GM12878 (cell line): ENCODE data around the gene EPM2AIP1. TPM values are rescaled to one million over a fixed set of nuclear protein-coding genes. Genes with fewer than 3 reads are reported as not detected.

Experiments used
- ATAC-seq: fragments of 200-7000 bp; cut with Tn5 transposase; 3 replicates; pipeline ENCODE4 v1.9.1; 2020; ENCODE audit warnings: mild to moderate bottlenecking, moderate library complexity
- BruUV-seq: library from RNA; stranded (reverse); fragments of 400-500 nt; replicated peaks from 2 replicates; lab custom pipeline; 2021; lab: Mats Ljungman, UMichigan
- CTCF ChIA-PET: fragments of 300-600 bp; sonication (Branson Sonifier 250); formaldehyde crosslinking; extraction: SDS; loops from one replicate; lab custom pipeline; 2021; ENCODE audit warnings: inconsistent platforms; lab: Yijun Ruan, JAX
- POLR2A ChIA-PET: fragments of 350-600 bp; formaldehyde crosslinking; extraction: SDS; loops from one replicate; lab custom pipeline; 2021; ENCODE audit warnings: inconsistent platforms; lab: Charles Lee
- RAD21 ChIA-PET: fragments of 300-600 bp; sonication (Branson Sonifier 250); formaldehyde crosslinking; loops from one replicate; lab custom pipeline; 2023; ENCODE audit warnings: antibody characterized with exemption; ENCODE audit not compliant: unreplicated experiment; lab: Charles Lee
- SMC1A ChIA-PET: fragments of 300-600 bp; sonication (Branson Sonifier 250); formaldehyde crosslinking; loops from one replicate; lab custom pipeline; 2023; ENCODE audit not compliant: unreplicated experiment, uncharacterized antibody; lab: Charles Lee
- DNase-seq: peaks from one replicate; pipeline ENCODE4 v3.0.0-alpha.2; 2011; ENCODE audit warnings: low read depth, low spot score
- FAIRE-seq: peaks from 3 replicates; lab custom pipeline; 2011; peaks lifted over from hg19 to GRCh38; lab: Jason Lieb, UNC
- H2AFZ ChIP-seq: 2 replicates; pipeline ENCODE4 v1.6.0; 2011; ENCODE audit warnings: low read depth, low read length, control low read depth; ENCODE audit not compliant: control insufficient read depth
- H3K27ac ChIP-seq: 2 replicates; pipeline ENCODE4 v1.5.1; 2011; ENCODE audit warnings: control low read depth; ENCODE audit not compliant: control insufficient read depth, insufficient read depth
- H3K27me3 ChIP-seq, 2 experiments: replicated peaks in 1 of 2; 2 replicates each; pipeline versions ENCODE4 v1.6.0 to v1.6.1; 2011; ENCODE audit warnings: low read length in 1 of 2; ENCODE audit not compliant: control insufficient read depth in 2 of 2, insufficient read depth in 2 of 2
- H3K36me3 ChIP-seq, 2 experiments: 2 replicates each; pipeline ENCODE4 v1.5.1; 2011; ENCODE audit warnings: low read length in 1 of 2; ENCODE audit not compliant: control insufficient read depth in 2 of 2, insufficient read depth in 2 of 2
- H3K4me1 ChIP-seq: 2 replicates; pipeline ENCODE4 v1.6.1; 2011; ENCODE audit warnings: mild to moderate bottlenecking, low read length, moderate library complexity, mixed read lengths; ENCODE audit not compliant: control insufficient read depth, insufficient read depth
- H3K4me2 ChIP-seq: 2 replicates; pipeline ENCODE4 v1.6.0; 2011; ENCODE audit warnings: control low read depth; ENCODE audit not compliant: control insufficient read depth, insufficient read depth
- H3K4me3 ChIP-seq: fragments of 200-600 bp; sonication (generic); 2 replicates; pipeline ENCODE4 v1.5.1; 2016
- H3K79me2 ChIP-seq: 2 replicates; pipeline ENCODE4 v1.6.0; 2011; ENCODE audit warnings: low read length; ENCODE audit not compliant: control insufficient read depth, insufficient read depth
- H3K9ac ChIP-seq: 2 replicates; pipeline ENCODE4 v1.8.0; 2011; ENCODE audit warnings: low read length, control low read depth, mixed read lengths; ENCODE audit not compliant: control insufficient read depth, insufficient read depth
- H3K9me3 ChIP-seq: replicated peaks from 3 replicates; pipeline ENCODE4 v1.5.1; 2011; ENCODE audit warnings: mild to moderate bottlenecking, low read length; ENCODE audit not compliant: control insufficient read depth, insufficient read depth
- H4K20me1 ChIP-seq: 2 replicates; pipeline ENCODE4 v1.6.0; 2011; ENCODE audit not compliant: control insufficient read depth, insufficient read depth
- CBX3 ChIP-seq: fragments of 200-600 bp; sonication (generic); IDR thresholded peaks from 2 replicates; pipeline ENCODE4 v1.6.1; 2016; ENCODE audit warnings: low read depth, borderline replicate concordance
- CEBPB ChIP-seq, 2 experiments: fragments of 150-350 bp in 1 of 2; IDR thresholded peaks; 2 replicates each; pipeline ENCODE4 v1.6.1; 2012 to 2014; ENCODE audit warnings: low read depth in 2 of 2, low read length in 2 of 2, borderline replicate concordance in 1 of 2, inconsistent platforms in 1 of 2
- CHD1 ChIP-seq: IDR thresholded peaks from 2 replicates; pipeline ENCODE4 v1.6.1; 2012; ENCODE audit warnings: low read depth, low read length, improper control_type of control experiment
- KDM1A ChIP-seq: fragments of 200-600 bp; sonication (generic); IDR thresholded peaks from 2 replicates; pipeline ENCODE4 v1.6.1; 2016; ENCODE audit warnings: borderline replicate concordance
- MEF2A ChIP-seq: IDR thresholded peaks from 2 replicates; pipeline ENCODE4 v1.6.1; 2011; ENCODE audit warnings: low read depth, mild to moderate bottlenecking, low read length, moderate library complexity; ENCODE audit not compliant: insufficient read depth
- MXI1 ChIP-seq: fragments of 150-350 bp; IDR thresholded peaks from 2 replicates; pipeline ENCODE4 v1.6.1; 2011; ENCODE audit warnings: low read depth, mild to moderate bottlenecking, inconsistent platforms, low read length, improper control_type of control experiment
- SUZ12 ChIP-seq: fragments of 200-600 bp; sonication (generic); IDR thresholded peaks from one replicate; pipeline ENCODE4 v1.6.1; 2018; ENCODE audit warnings: antibody characterized with exemption, mild to moderate bottlenecking; ENCODE audit not compliant: unreplicated experiment
- WGBS: methylation state at CpG from one replicate; pipeline ENCODE4 v1.1.6; 2016; ENCODE audit warnings: low lambda C conversion rate; ENCODE audit not compliant: insufficient replicate concordance, insufficient coverage; ENCODE audit errors: missing lambda C conversion rate; 5-methylcytosine and 5-hydroxymethylcytosine counted together
- in situ Hi-C: fragments of 300-500 bp; cut with MboI; formaldehyde crosslinking; loops from 9 replicates; pipeline ENCODE4 v1.14.3; 2018; ENCODE audit warnings: mixed read lengths
- intact Hi-C: fragments of 100-400 bp; cut with micrococcal nuclease; formaldehyde crosslinking; loops from one replicate; pipeline ENCODE4 v1.14.2; 2022; ENCODE audit not compliant: unreplicated experiment
- polyA plus RNA-seq, 11 experiments: library from polyadenylated mRNA; depleted of rRNA in 4 of 11; unstranded in 6 of 11; stranded (reverse) in 5 of 11; fragments of >200 nt; fragmentation: Nextera tagmentation in 4 of 11; fragmentation: Illumina TruSeq in 1 of 11; extraction: Ambion mirVana in 4 of 11; extraction: Trizol in 1 of 11; gene quantifications; 1 replicate in 1 of 11; 2 replicates in 10 of 11; pipeline versions ENCODE4 v1.2.1 to v1.2.3, GENCODE V29; 2011 to 2016; ENCODE audit warnings: inconsistent platforms in 2 of 11, missing spikeins in 2 of 11, low read depth in 1 of 11
- total RNA-seq, 4 experiments: library from RNA; depleted of rRNA in 3 of 4; stranded (reverse); fragments of >200 nt in 3 of 4; fragmentation: Illumina TruSeq in 1 of 4; extraction: Trizol in 1 of 4; gene quantifications; 2 replicates each; pipeline versions ENCODE4 v1.2.1 to v1.2.3, GENCODE V29; 2013 to 2021
- TF ChIP-seq, protein P1 (sequence below): fragments of 450-650 bp; IDR thresholded peaks from 2 replicates; pipeline ENCODE4 v1.6.1; 2017; ENCODE audit warnings: low read depth, mild to moderate bottlenecking, moderate library complexity
- TF ChIP-seq, protein P2 (sequence below): IDR thresholded peaks from 2 replicates; pipeline ENCODE4 v1.6.1; 2012; ENCODE audit warnings: improper control_type of control experiment, low read depth, low read length; ENCODE audit not compliant: insufficient replicate concordance

Gene EPM2AIP1
- total and polyA plus RNA-seq, 10 of the 15 experiments (the other 5 are each of a cell fraction or from before 2014, with no cell fraction given): 5.5 to 31.9 (median 21.8) TPM

DNA sequence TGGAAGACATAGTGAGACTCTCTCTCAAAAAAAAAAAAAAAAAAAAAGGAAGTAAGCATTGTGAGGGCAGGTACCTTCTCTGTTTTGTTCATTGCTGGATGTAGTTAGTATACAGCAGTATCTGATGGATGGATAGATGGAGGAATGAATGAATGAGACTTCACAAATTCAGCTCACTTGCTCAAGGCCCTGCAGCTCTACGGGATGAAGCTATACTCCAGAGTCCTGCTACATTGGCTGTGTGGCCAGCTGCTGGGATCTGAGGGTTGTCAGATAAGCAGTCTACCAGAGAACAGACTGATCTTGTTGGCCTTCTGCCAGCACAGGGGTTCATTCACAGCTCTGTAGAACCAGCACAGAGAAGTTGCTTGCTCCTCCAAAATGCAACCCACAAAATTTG, 35.4 kb upstream of the EPM2AIP1 start:
- ChIA-PET SMC1A (interaction anchor here (0.8 to 1.5 kb wide), 5 partner anchors 9 to 193 kb away, joined by 3 to 5 read pairs (median 3); no protein-coding TSS in a partner anchor), RAD21 (no interaction called here), CTCF (interaction anchor here (1.9 kb wide), 1 partner anchor 8 kb away, joined by 4 read pairs; no protein-coding TSS in a partner anchor), POLR2A (interaction anchor here (0.6 to 0.7 kb wide), 2 partner anchors 32 to 43 kb away, joined by 4 to 6 read pairs; no protein-coding TSS in a partner anchor)
- in situ Hi-C loops (no loop called here), intact Hi-C loops (no loop called here)
- H3K4me2 ChIP-seq: no peak overlapping the region
- H3K27me3 ChIP-seq: no peaks in the 10 kb centered on the region
- no peak overlapping the region for H3K9ac ChIP-seq
- H3K9me3 ChIP-seq: no peaks in the 10 kb centered on the region
- no peak overlapping the region for H3K4me3 ChIP-seq
- peaks cover 2% of the 10 kb centered on the region; the same call in 1 of the 2 replicates for H4K20me1 ChIP-seq
- ATAC-seq: no peak
- WGBS: 92% methylated on average over 1 of the region's 1 CpG
- H3K4me1 ChIP-seq: peaks cover 4% of the 10 kb centered on the region; the same call in 1 of the 2 replicates
- TF ChIP-seq, protein P1, sequence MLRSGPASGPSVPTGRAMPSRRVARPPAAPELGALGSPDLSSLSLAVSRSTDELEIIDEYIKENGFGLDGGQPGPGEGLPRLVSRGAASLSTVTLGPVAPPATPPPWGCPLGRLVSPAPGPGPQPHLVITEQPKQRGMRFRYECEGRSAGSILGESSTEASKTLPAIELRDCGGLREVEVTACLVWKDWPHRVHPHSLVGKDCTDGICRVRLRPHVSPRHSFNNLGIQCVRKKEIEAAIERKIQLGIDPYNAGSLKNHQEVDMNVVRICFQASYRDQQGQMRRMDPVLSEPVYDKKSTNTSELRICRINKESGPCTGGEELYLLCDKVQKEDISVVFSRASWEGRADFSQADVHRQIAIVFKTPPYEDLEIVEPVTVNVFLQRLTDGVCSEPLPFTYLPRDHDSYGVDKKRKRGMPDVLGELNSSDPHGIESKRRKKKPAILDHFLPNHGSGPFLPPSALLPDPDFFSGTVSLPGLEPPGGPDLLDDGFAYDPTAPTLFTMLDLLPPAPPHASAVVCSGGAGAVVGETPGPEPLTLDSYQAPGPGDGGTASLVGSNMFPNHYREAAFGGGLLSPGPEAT: no peak
- TF ChIP-seq SUZ12: no peak
- no peak for TF ChIP-seq CHD1
- DNase-seq: no peak
- H3K79me2 ChIP-seq: no peaks in the 10 kb centered on the region
- no peak for FAIRE-seq
- H2AFZ ChIP-seq: no peak overlapping the region
- peaks cover 3 to 39% of the 10 kb centered on the region in 2 experiments for H3K36me3 ChIP-seq
- BruUV-seq: no TSS peak
- H3K27ac ChIP-seq: no peak overlapping the region

GRCh38 chr3:37026851-37027250, 33.9 kb upstream of the EPM2AIP1 start:
- Histone ChIP-seq H3K27ac (no peak overlapping the region), H4K20me1 (peaks cover 2% of the 10 kb centered on the region; the same call in 1 of the 2 replicates), H3K4me2 (no peak overlapping the region), H3K27me3 (no peaks in the 10 kb centered on the region), H3K4me1 (peaks cover 4% of the 10 kb centered on the region; the same call in 1 of the 2 replicates), H3K9ac (no peak overlapping the region), H2AFZ (no peak overlapping the region), H3K4me3 (no peak overlapping the region), H3K9me3 (no peaks in the 10 kb centered on the region), H3K79me2 (no peaks in the 10 kb centered on the region), H3K36me3 (peaks cover 5 to 32% of the 10 kb centered on the region in 2 experiments)
- ChIA-PET SMC1A (interaction anchor here (1.0 kb wide), 1 partner anchor 8 kb away, joined by 4 read pairs; no protein-coding TSS in a partner anchor), CTCF (no interaction called here), POLR2A (interaction anchor here (1.4 kb wide), 1 partner anchor 33 kb away, joined by 6 read pairs; the partner anchor contains the start of genes EPM2AIP1 and MLH1), RAD21 (no interaction called here)
- WGBS: 97% methylated on average over 5 of the region's 5 CpGs
- FAIRE-seq (no peak), ATAC-seq (no peak), DNase-seq (no peak)
- BruUV-seq: no TSS peak
- intact Hi-C loops: no loop called here
- in situ Hi-C loops: no loop called here
- TF ChIP-seq MXI1: no peak
- TF ChIP-seq KDM1A: no peak
- TF ChIP-seq CBX3: no peak
- no peak for TF ChIP-seq CEBPB (IDR thresholded peaks at IDR 0.05; ENCODE audit: borderline replicate concordance in 1 of 2, low read depth in 2 of 2, low read length in 2 of 2)
- TF ChIP-seq, protein P2, sequence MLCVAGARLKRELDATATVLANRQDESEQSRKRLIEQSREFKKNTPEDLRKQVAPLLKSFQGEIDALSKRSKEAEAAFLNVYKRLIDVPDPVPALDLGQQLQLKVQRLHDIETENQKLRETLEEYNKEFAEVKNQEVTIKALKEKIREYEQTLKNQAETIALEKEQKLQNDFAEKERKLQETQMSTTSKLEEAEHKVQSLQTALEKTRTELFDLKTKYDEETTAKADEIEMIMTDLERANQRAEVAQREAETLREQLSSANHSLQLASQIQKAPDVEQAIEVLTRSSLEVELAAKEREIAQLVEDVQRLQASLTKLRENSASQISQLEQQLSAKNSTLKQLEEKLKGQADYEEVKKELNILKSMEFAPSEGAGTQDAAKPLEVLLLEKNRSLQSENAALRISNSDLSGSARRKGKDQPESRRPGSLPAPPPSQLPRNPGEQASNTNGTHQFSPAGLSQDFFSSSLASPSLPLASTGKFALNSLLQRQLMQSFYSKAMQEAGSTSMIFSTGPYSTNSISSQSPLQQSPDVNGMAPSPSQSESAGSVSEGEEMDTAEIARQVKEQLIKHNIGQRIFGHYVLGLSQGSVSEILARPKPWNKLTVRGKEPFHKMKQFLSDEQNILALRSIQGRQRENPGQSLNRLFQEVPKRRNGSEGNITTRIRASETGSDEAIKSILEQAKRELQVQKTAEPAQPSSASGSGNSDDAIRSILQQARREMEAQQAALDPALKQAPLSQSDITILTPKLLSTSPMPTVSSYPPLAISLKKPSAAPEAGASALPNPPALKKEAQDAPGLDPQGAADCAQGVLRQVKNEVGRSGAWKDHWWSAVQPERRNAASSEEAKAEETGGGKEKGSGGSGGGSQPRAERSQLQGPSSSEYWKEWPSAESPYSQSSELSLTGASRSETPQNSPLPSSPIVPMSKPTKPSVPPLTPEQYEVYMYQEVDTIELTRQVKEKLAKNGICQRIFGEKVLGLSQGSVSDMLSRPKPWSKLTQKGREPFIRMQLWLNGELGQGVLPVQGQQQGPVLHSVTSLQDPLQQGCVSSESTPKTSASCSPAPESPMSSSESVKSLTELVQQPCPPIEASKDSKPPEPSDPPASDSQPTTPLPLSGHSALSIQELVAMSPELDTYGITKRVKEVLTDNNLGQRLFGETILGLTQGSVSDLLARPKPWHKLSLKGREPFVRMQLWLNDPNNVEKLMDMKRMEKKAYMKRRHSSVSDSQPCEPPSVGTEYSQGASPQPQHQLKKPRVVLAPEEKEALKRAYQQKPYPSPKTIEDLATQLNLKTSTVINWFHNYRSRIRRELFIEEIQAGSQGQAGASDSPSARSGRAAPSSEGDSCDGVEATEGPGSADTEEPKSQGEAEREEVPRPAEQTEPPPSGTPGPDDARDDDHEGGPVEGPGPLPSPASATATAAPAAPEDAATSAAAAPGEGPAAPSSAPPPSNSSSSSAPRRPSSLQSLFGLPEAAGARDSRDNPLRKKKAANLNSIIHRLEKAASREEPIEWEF: no peak
- no peak for TF ChIP-seq MEF2A
